Endothelial cell of umbilical vein (primary cell): ENCODE results near the gene HECW1. TPM values are rescaled to one million over a fixed set of nuclear protein-coding genes. Genes with fewer than 3 reads are reported as not detected.

Source experiments
- BruUV-seq: library from RNA; stranded (reverse); fragments of 400-500 nt; replicated peaks from 2 replicates; lab custom pipeline; 2021; lab: Mats Ljungman, UMichigan
- CTCF ChIA-PET: fragments of 300-600, 350-600 bp; sonication (Branson Sonifier 250); formaldehyde crosslinking; loops from one replicate; lab custom pipeline; 2021; ENCODE audit warnings: antibody characterized with exemption, inconsistent platforms; lab: Charles Lee
- POLR2A ChIA-PET: fragments of 300-600, 350-600 bp; sonication (Branson Sonifier 250); formaldehyde crosslinking; loops from one replicate; lab custom pipeline; 2021; ENCODE audit warnings: antibody characterized with exemption, inconsistent platforms; lab: Charles Lee
- DNase-seq: peaks from one replicate; pipeline ENCODE4 v3.0.0-alpha.2; 2011; ENCODE audit warnings: low read depth, low spot score
- FAIRE-seq: peaks from 2 replicates; lab custom pipeline; 2011; peaks lifted over from hg19 to GRCh38; lab: Jason Lieb, UNC
- H2AFZ ChIP-seq: 2 replicates; pipeline ENCODE4 v1.6.0; 2012; ENCODE audit warnings: low read depth, low read length, control low read depth, inconsistent platforms
- H3K27ac ChIP-seq: 2 replicates; pipeline ENCODE4 v1.5.1; 2011; ENCODE audit warnings: low read depth, mild to moderate bottlenecking, control low read depth, low read length, moderate library complexity; ENCODE audit not compliant: insufficient read depth
- H3K27me3 ChIP-seq, 2 experiments: 2 replicates each; pipeline versions ENCODE4 v1.6.0 to v1.6.1; 2011; ENCODE audit warnings: low read length in 2 of 2, mixed read lengths in 1 of 2; ENCODE audit not compliant: control insufficient read depth in 2 of 2, insufficient read depth in 2 of 2
- H3K36me3 ChIP-seq, 2 experiments: 2 replicates in 1 of 2; 3 replicates in 1 of 2; pipeline ENCODE4 v1.5.1; 2011; ENCODE audit warnings: low read length in 2 of 2, mild to moderate bottlenecking in 1 of 2, moderate library complexity in 1 of 2; ENCODE audit not compliant: control insufficient read depth in 2 of 2, insufficient read depth in 2 of 2; ENCODE audit errors: extremely low read depth in 1 of 2
- H3K4me1 ChIP-seq: 3 replicates; pipeline ENCODE4 v1.5.1; 2011; ENCODE audit warnings: mild to moderate bottlenecking, low read length; ENCODE audit not compliant: control insufficient read depth, insufficient read depth; ENCODE audit errors: extremely low read depth
- H3K4me2 ChIP-seq: 2 replicates; pipeline ENCODE4 v1.6.1; 2011; ENCODE audit warnings: low read length, control low read depth, mixed read lengths; ENCODE audit not compliant: insufficient read depth
- H3K4me3 ChIP-seq, 3 experiments: fragments of 200-600 bp in 1 of 3; sonication (generic), shearing (Covaris generic) in 1 of 3; replicated peaks in 1 of 3; 2 replicates each; pipeline ENCODE4 v1.5.1; 2011 to 2016; ENCODE audit warnings: control low read depth in 3 of 3, low read length in 3 of 3, mild to moderate bottlenecking in 2 of 3, inconsistent platforms in 1 of 3, low read depth in 1 of 3, moderate library complexity in 1 of 3; ENCODE audit not compliant: insufficient read depth in 1 of 3
- H3K79me2 ChIP-seq: 2 replicates; pipeline ENCODE4 v1.6.0; 2012; ENCODE audit warnings: low read length, inconsistent platforms; ENCODE audit not compliant: control insufficient read depth, insufficient read depth
- H3K9ac ChIP-seq: replicated peaks from 2 replicates; pipeline ENCODE3; 2011; ENCODE audit warnings: low read length, control low read depth; ENCODE audit not compliant: insufficient read depth; ENCODE audit errors: extremely low read depth
- H3K9me1 ChIP-seq: replicated peaks from 3 replicates; pipeline ENCODE4 v1.6.0; 2011; ENCODE audit warnings: mild to moderate bottlenecking, low read length; ENCODE audit not compliant: control insufficient read depth, insufficient read depth; ENCODE audit errors: extremely low read depth
- H3K9me3 ChIP-seq: replicated peaks from 2 replicates; pipeline ENCODE4 v1.5.1; 2012; ENCODE audit warnings: low read length, inconsistent platforms; ENCODE audit not compliant: control insufficient read depth, insufficient read depth
- H4K20me1 ChIP-seq: replicated peaks from 2 replicates; pipeline ENCODE3; 2011; ENCODE audit warnings: mild to moderate bottlenecking, low read length; ENCODE audit not compliant: control insufficient read depth, insufficient read depth; ENCODE audit errors: extremely low read depth
- EZH2 ChIP-seq: IDR thresholded peaks from 2 replicates; pipeline ENCODE4 v1.6.1; 2012; ENCODE audit warnings: borderline replicate concordance, low read depth, mild to moderate bottlenecking, moderate library complexity, low read length, inconsistent platforms; ENCODE audit not compliant: severe bottlenecking
- FOS ChIP-seq: IDR thresholded peaks from 2 replicates; pipeline ENCODE4 v1.6.1; 2011; ENCODE audit warnings: mild to moderate bottlenecking, low read length, moderate library complexity, borderline replicate concordance; ENCODE audit not compliant: insufficient read depth
- GATA2 ChIP-seq: IDR thresholded peaks from 2 replicates; pipeline ENCODE4 v1.7.0; 2011; ENCODE audit warnings: low read depth, mild to moderate bottlenecking, moderate library complexity, mixed read lengths, low read length; ENCODE audit not compliant: insufficient read length, insufficient read depth
- JUN ChIP-seq: IDR thresholded peaks from 2 replicates; pipeline ENCODE4 v1.6.1; 2011; ENCODE audit warnings: borderline replicate concordance, low read depth; ENCODE audit not compliant: insufficient read length, insufficient read depth
- MYC ChIP-seq: IDR thresholded peaks from one replicate; pipeline ENCODE4 v1.6.1; 2011; ENCODE audit warnings: mild to moderate bottlenecking, low read depth, low read length
- POLR2A ChIP-seq: IDR thresholded peaks from 2 replicates; pipeline ENCODE4 v1.6.1; 2012; ENCODE audit warnings: low read depth, mild to moderate bottlenecking, control low read depth, low read length
- POLR2AphosphoS5 ChIP-seq: IDR thresholded peaks from 2 replicates; pipeline ENCODE4 v1.6.1; 2012; ENCODE audit warnings: low read depth, mild to moderate bottlenecking, control low read depth, low read length, moderate library complexity; ENCODE audit not compliant: insufficient read depth
- dilution Hi-C: fragments of 300-500 bp; cut with MboI; formaldehyde crosslinking; loops from one replicate; pipeline ENCODE4 v1.15.0; 2019; ENCODE audit warnings: low sequenced_read_pairs; ENCODE audit not compliant: extremely low pct_ligation_motif_present
- intact Hi-C: fragments of 100-400 bp; cut with micrococcal nuclease; formaldehyde crosslinking; loops from one replicate; pipeline ENCODE4 v1.10.0; 2022
- polyA plus RNA-seq, 4 experiments: library from polyadenylated mRNA; depleted of rRNA in 3 of 4; stranded (reverse) in 3 of 4; unstranded in 1 of 4; fragments of >200 nt; gene quantifications; 2 replicates each; pipeline versions ENCODE4 v1.2.1 to v1.2.3, GENCODE V29; 2011 to 2012; ENCODE audit warnings: missing spikeins in 1 of 4
- total RNA-seq: library from RNA; stranded (reverse); gene quantifications from 2 replicates; pipeline ENCODE4 v1.2.3, GENCODE V29; 2021
- TF ChIP-seq, protein P1 (sequence below), 2 donors: IDR thresholded peaks; 1 replicate in 1 of 2; 2 replicates in 1 of 2; pipeline ENCODE4 v1.5.1; 2011; ENCODE audit warnings: low read length in 2 of 2, mild to moderate bottlenecking in 2 of 2, moderate library complexity in 2 of 2, control low read depth in 1 of 2, inconsistent platforms in 1 of 2, low read depth in 1 of 2; ENCODE audit not compliant: insufficient read depth in 1 of 2; ENCODE audit errors: extremely low read depth in 1 of 2
- TF ChIP-seq, protein P2 (sequence below): IDR thresholded peaks from 2 replicates; pipeline ENCODE4 v1.6.1; 2011; ENCODE audit not compliant: insufficient read depth, insufficient read length

HECW1 gene
- total and polyA plus RNA-seq, 2 donors (not counting 3 experiments of a cell fraction or from before 2014, with no cell fraction given), result not detected

DNA sequence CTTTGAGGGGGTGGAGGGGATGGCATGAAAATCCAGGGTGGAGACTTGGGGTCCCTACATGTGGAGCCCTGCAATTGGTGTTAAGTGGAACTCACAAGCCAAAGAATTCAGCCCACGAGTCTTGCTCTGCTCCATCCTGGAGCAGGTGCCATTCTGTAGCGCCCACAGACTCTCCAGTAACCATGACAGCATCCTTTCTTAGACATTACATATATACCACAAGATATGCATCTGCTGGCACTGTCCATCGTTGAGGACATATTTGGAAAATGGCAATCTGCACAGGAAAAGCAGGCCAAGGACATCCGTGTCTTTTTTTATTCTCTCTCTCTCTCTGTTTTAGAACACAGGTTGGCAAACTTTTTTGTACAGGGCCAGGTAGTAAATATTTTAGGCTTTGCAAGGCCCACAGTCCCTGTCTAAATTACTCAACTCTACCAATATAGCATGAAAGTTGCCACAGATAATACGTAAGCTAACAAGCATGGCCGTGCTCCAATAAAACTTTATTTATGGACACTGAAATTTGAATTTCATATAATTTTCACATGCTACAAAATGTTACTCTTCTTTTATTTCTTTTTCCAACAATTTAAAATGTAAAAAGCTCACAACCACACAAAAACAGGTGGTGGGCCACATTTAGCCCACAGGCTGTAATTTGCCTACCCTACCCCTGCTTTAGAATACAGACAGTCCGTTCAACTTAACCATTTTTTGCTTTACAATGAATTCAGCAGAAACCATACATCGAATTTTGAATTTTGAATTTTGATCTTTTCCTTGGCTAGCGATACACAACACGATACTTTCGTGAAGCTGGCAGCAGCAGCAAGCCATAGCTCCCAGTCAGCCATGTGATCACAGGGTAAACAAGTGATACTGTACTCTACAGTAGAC lies 329.0 kb downstream of the HECW1 start:
- Histone ChIP-seq H3K4me2 (no peak overlapping the region), H4K20me1 (no peaks in the 10 kb centered on the region), H3K79me2 (no peaks in the 10 kb centered on the region), H3K27me3 (peaks cover 0 to 2% of the 10 kb centered on the region in 2 experiments), H3K4me1 (no peaks in the 10 kb centered on the region), H3K9me3 (no peaks in the 10 kb centered on the region), H3K4me3 (no peak overlapping the region), H3K9me1 (no peaks in the 10 kb centered on the region), H3K27ac (no peak overlapping the region), H2AFZ (no peak overlapping the region), H3K36me3 (no peaks in the 10 kb centered on the region), H3K9ac (no peak overlapping the region)
- intact Hi-C loops, result no loop called here
- DNase-seq, result no peak
- no peak for FAIRE-seq
- dilution Hi-C loops, result no loop called here
- no peak for TF ChIP-seq JUN
- TF ChIP-seq POLR2AphosphoS5, result no peak
- TF ChIP-seq GATA2, result no peak
- TF ChIP-seq, protein P1, sequence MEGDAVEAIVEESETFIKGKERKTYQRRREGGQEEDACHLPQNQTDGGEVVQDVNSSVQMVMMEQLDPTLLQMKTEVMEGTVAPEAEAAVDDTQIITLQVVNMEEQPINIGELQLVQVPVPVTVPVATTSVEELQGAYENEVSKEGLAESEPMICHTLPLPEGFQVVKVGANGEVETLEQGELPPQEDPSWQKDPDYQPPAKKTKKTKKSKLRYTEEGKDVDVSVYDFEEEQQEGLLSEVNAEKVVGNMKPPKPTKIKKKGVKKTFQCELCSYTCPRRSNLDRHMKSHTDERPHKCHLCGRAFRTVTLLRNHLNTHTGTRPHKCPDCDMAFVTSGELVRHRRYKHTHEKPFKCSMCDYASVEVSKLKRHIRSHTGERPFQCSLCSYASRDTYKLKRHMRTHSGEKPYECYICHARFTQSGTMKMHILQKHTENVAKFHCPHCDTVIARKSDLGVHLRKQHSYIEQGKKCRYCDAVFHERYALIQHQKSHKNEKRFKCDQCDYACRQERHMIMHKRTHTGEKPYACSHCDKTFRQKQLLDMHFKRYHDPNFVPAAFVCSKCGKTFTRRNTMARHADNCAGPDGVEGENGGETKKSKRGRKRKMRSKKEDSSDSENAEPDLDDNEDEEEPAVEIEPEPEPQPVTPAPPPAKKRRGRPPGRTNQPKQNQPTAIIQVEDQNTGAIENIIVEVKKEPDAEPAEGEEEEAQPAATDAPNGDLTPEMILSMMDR (IDR thresholded peaks at IDR 0.05; ENCODE audit: extremely low read depth in 1 of 2, insufficient read depth in 1 of 2, low read depth in 1 of 2, low read length in 2 of 2), result no peak
- TF ChIP-seq FOS, result no peak
- TF ChIP-seq MYC, result no peak
- no peak for TF ChIP-seq EZH2
- TF ChIP-seq, protein P2, sequence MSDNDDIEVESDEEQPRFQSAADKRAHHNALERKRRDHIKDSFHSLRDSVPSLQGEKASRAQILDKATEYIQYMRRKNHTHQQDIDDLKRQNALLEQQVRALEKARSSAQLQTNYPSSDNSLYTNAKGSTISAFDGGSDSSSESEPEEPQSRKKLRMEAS, result no peak
- TF ChIP-seq POLR2A, result no peak
- BruUV-seq, result no TSS peak
- POLR2A ChIA-PET, result no interaction called here
- CTCF ChIA-PET, result interaction anchor here (2.3 to 3.0 kb wide), 3 partner anchors 11 to 1501 kb away, joined by 19 to 29 read pairs (median 23); no protein-coding TSS in a partner anchor
